Effector memory CD4-positive, alpha-beta T cell (primary cell): Measurements from ENCODE around the gene EFEMP1.

Source experiments
- DNase-seq, 3 donors: peaks; one replicate each; pipeline ENCODE4 v3.0.0-alpha.2; 2020
- H3K27ac ChIP-seq: 2 replicates; pipeline ENCODE4 v1.7.0; 2013; ENCODE audit warnings: mild to moderate bottlenecking, low read length, moderate library complexity; ENCODE audit not compliant: insufficient read depth, poor library complexity, severe bottlenecking
- H3K27me3 ChIP-seq: replicated peaks from 2 replicates; pipeline ENCODE4 v1.7.0; 2013; ENCODE audit warnings: mild to moderate bottlenecking, low read length; ENCODE audit not compliant: insufficient read depth, control insufficient read depth, poor library complexity, severe bottlenecking
- H3K36me3 ChIP-seq: 2 replicates; pipeline ENCODE4 v1.7.0; 2013; ENCODE audit warnings: mild to moderate bottlenecking, low read length, moderate library complexity; ENCODE audit not compliant: control insufficient read depth, insufficient read depth
- H3K4me1 ChIP-seq: 2 replicates; pipeline ENCODE4 v1.7.0; 2013; ENCODE audit warnings: low read length, mild to moderate bottlenecking; ENCODE audit not compliant: control insufficient read depth, insufficient read depth, poor library complexity, severe bottlenecking
- H3K4me3 ChIP-seq: 2 replicates; pipeline ENCODE4 v1.7.0; 2013; ENCODE audit warnings: low read length, low read depth, mild to moderate bottlenecking; ENCODE audit not compliant: insufficient read depth, poor library complexity, severe bottlenecking
- H3K9me3 ChIP-seq: 2 replicates; pipeline ENCODE4 v1.7.0; 2013; ENCODE audit warnings: mild to moderate bottlenecking, low read length, moderate library complexity; ENCODE audit not compliant: control insufficient read depth
- total RNA-seq, 3 donors: gene quantifications; one replicate each; lab custom pipeline; 2026; lab: John Stamatoyannopoulos, UW

The EFEMP1 gene, protein sequence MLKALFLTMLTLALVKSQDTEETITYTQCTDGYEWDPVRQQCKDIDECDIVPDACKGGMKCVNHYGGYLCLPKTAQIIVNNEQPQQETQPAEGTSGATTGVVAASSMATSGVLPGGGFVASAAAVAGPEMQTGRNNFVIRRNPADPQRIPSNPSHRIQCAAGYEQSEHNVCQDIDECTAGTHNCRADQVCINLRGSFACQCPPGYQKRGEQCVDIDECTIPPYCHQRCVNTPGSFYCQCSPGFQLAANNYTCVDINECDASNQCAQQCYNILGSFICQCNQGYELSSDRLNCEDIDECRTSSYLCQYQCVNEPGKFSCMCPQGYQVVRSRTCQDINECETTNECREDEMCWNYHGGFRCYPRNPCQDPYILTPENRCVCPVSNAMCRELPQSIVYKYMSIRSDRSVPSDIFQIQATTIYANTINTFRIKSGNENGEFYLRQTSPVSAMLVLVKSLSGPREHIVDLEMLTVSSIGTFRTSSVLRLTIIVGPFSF
- 0 reads per million in 3 donors for total RNA-seq

GRCh38 chr2:55923091-55923981 is at the start of gene EFEMP1:
TSS of gene EFEMP1 (minus strand) at chr2:55923782. CDS start at chr2:55922440, 1,342 bp downstream.
- no peaks in the 10 kb centered on the region for H3K9me3 ChIP-seq
- H3K4me1 ChIP-seq: no peaks in the 10 kb centered on the region
- no peaks in the 10 kb centered on the region for H3K27me3 ChIP-seq
- H3K27ac ChIP-seq: no peak within 1 kb of the TSS
- no peaks in the 10 kb centered on the region for H3K36me3 ChIP-seq
- H3K4me3 ChIP-seq: no peak within 1 kb of the TSS
- no peak for DNase-seq

DNA sequence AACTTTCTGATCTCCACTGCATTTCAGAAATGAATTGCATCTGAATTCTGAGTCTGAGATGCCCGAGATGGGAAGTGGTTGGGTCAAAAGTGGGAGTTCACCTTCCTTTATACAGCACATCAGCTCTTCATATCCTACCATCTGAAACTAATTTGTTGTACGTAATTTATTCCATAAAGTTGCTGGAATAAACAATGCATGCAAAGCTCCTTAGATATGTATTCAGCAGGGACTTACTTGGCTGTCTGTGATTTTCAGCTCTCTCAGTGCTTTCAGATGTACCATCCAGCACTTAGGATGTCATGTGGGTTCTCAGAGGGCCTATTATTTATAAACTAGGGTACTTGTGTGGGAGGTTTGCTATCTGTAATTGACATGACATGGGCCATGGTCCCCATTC is 46.9 kb upstream of the EFEMP1 start:
- Histone ChIP-seq H3K27me3 (no peaks in the 10 kb centered on the region), H3K36me3 (no peaks in the 10 kb centered on the region), H3K27ac (no peak overlapping the region), H3K9me3 (no peaks in the 10 kb centered on the region), H3K4me1 (no peaks in the 10 kb centered on the region), H3K4me3 (no peak overlapping the region)
- DNase-seq: no peak

DNA sequence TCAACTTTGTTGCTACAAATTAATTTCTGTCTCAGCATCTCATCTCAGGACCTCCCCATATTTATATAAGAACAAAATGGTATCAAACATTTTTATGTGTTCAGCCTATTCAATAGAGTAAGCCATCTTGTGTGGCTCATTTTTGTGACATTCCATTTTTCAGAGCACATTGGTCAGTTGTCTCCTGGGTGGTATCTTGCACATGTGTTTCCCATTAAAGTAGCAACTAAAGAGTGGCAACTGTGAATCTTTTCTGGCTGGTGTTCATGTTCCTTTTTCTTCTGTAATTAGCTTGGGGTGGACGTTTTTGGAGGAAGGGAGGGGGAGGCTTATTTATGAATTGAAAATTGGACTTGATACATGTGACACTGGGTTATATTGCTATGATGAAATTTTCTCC is 45.4 kb upstream of the EFEMP1 start:
- Histone ChIP-seq H3K27me3 (no peaks in the 10 kb centered on the region), H3K9me3 (no peaks in the 10 kb centered on the region), H3K4me3 (no peak overlapping the region), H3K27ac (no peak overlapping the region), H3K36me3 (no peaks in the 10 kb centered on the region), H3K4me1 (no peaks in the 10 kb centered on the region)
- no peak for DNase-seq

DNA sequence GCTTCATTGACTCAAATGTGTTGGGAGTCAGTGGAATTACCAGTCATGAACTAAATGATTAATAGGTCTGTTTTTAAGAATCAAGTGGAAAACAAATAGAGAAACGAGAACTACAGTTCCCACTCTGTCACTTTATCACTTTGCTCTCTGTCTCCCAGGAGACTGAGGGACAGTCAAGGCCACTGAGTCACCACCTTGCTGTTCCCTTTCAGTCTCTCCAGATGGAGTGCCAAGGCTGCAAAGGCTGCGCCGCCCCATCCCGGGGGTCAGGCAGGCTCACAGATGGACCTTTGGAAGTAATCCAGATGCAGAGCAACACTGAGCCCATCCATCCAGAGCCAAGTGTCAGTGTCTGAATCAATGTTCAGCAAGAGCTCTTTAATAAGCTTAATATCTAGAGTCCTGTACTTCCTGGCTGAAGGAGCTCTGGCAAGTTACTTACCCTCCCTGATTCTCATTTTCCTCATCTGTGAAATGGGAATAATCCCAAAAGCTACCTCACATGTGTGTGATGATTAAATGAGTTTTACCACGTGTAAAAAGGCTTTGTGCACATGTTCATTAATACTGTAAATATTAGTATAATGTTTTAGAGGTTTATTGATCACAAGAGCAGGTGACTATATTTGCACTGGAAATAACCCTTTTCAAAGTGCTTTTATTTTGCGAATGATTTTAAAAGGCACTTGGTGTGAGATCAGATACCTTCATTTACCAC is 43.0 kb upstream of the EFEMP1 start:
- Histone ChIP-seq H3K36me3 (no peaks in the 10 kb centered on the region), H3K4me3 (no peak overlapping the region), H3K27me3 (no peaks in the 10 kb centered on the region), H3K9me3 (no peaks in the 10 kb centered on the region), H3K4me1 (no peaks in the 10 kb centered on the region), H3K27ac (no peak overlapping the region)
- DNase-seq: no peak

DNA sequence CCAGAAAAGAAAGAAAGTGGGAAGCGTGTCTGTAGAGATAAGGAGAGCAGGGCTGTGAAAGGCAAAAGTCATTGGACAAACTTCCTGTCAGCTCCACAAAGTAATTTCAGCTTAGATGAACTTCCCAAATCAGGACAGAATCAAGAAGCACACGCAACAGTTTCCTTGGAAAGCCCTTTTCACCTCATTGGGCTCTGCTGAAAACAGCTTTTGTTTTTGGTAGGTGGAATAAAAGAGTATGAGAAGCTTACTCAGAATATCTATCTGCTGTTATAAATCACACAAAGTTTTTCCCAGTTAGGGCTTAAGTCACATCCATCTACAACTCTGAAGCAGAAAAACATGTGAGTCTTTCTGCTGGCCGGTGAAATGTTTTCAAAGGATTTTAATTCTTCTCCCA is 42.4 kb upstream of the EFEMP1 start:
- H3K4me3 ChIP-seq: no peak overlapping the region
- H3K9me3 ChIP-seq: no peaks in the 10 kb centered on the region
- no peaks in the 10 kb centered on the region for H3K36me3 ChIP-seq
- no peak for DNase-seq
- H3K4me1 ChIP-seq: no peaks in the 10 kb centered on the region
- no peak overlapping the region for H3K27ac ChIP-seq
- no peaks in the 10 kb centered on the region for H3K27me3 ChIP-seq

DNA sequence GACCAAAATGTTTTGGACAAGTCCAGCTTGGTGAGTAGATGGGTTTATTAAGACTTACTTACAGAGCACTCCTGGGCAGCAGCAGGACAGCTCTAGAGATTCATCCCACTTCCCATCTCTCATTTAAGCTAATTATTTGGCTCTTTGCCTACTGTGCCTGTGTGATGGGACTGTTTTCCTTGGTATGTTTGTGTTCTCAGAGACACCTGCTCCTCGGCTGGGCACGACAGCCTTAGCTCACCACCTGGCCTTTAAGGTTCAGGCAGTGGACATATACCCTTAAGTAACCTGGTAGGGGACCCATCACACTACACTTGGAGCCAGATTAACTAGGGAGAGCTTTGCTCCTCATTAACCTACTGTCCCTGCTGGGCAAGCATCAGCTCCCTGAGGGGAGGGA is 41.7 kb upstream of the EFEMP1 start:
- Histone ChIP-seq H3K9me3 (no peaks in the 10 kb centered on the region), H3K27ac (no peak overlapping the region), H3K27me3 (no peaks in the 10 kb centered on the region), H3K36me3 (no peaks in the 10 kb centered on the region), H3K4me3 (no peak overlapping the region), H3K4me1 (no peaks in the 10 kb centered on the region)
- no peak for DNase-seq

DNA sequence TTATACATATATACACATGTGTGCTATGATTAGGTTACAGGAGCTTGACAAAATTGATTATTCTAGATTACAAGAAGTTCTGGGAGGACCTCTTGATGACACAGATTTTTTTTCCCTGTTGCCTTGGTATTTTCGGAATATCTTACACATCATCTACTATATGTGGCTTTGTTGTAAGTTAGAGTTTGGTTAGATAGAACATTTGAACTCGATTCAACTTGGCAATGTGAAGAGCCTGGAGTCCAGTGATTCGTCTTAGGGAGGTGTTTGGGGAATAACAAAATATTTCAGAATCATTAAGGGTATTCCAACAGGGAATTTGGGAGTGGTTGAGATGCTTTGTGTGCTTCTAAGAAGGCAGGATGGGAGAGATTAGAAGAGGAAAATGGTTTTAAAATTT is 39.3 kb upstream of the EFEMP1 start:
- H3K36me3 ChIP-seq: no peaks in the 10 kb centered on the region
- no peak overlapping the region for H3K27ac ChIP-seq
- no peak overlapping the region for H3K4me3 ChIP-seq
- H3K4me1 ChIP-seq: no peaks in the 10 kb centered on the region
- no peak for DNase-seq
- H3K27me3 ChIP-seq: no peaks in the 10 kb centered on the region
- no peaks in the 10 kb centered on the region for H3K9me3 ChIP-seq

- no peaks in the 10 kb centered on the region for H3K27me3 ChIP-seq
- H3K4me3 ChIP-seq: no peak overlapping the region
- DNase-seq: no peak
- H3K4me1 ChIP-seq: no peaks in the 10 kb centered on the region
- no peak overlapping the region for H3K27ac ChIP-seq
- no peaks in the 10 kb centered on the region for H3K9me3 ChIP-seq
- no peaks in the 10 kb centered on the region for H3K36me3 ChIP-seq
Observed at GRCh38 chr2:55961318-55961911, 37.8 kb upstream of the EFEMP1 start.

- DNase-seq: no peak
- Histone ChIP-seq H3K9me3 (no peaks in the 10 kb centered on the region), H3K4me3 (no peak overlapping the region), H3K4me1 (no peaks in the 10 kb centered on the region), H3K36me3 (no peaks in the 10 kb centered on the region), H3K27ac (no peak overlapping the region), H3K27me3 (no peaks in the 10 kb centered on the region)
Observed at GRCh38 chr2:55958756-55959155, 35.2 kb upstream of the EFEMP1 start.
